Measurements from ENCODE around the gene ATAD5. TPM values are rescaled to one million over a fixed set of nuclear protein-coding genes. Genes with fewer than 3 reads are reported as not detected.

The ATAD5 gene
- total and polyA plus RNA-seq, 2 of the 13 experiments (the other 11 are each of a cell fraction or from before 2014, with no cell fraction given) = 1.8 to 10.7 TPM

DNA sequence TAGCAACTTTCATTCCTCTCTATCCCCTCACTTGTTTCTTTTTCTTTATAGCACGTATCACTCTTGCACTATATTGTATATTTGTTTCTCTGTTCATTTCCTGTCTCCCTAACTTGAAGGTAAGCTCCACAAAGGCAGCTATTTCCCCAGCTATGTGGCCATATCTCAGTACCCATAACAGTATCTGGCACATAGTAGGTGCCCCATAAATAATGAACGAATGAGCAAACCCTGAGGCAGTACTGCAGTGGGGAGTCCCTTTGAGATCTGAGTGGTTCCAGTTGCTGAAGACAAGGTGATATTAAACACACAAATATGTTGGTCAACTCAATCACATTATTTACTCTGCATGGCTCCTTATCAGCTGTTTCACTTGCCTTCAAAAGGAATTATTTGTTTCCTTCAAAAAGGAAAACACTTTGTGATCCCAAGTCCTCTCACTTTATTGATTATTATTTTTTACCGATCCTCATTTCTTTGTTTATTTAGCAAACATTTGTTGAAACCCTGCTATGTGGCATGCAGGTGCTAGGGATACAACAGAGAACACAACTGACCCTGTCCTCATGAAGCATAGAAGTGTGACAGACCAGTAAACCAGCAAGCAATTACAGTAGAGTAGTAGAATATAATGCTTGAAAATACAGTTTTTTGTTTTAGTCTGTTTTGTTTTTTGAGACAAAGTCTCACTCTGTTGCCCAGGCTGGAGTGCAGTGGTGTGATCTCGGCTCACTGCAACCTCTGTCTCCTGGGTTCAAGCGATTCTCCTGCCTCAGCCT is 84.3 kb downstream of the ATAD5 start (continued):
- TF ChIP-seq ZMYM2 (CRISPR knock-in tag; IDR thresholded peaks at IDR 0.05) = no peak
- TF ChIP-seq ZNF430 (CRISPR knock-in tag; IDR thresholded peaks at IDR 0.05) = no peak
- TF ChIP-seq HNRNPLL (IDR thresholded peaks at IDR 0.05; ENCODE audit: low read depth, low read length, poor library complexity, severe bottlenecking) = no peak
- TF ChIP-seq ZNF570 (CRISPR knock-in tag; IDR thresholded peaks at IDR 0.05; ENCODE audit: borderline replicate concordance) = no peak
- TF ChIP-seq TBP (CRISPR knock-in tag; IDR thresholded peaks at IDR 0.05) = no peak
- TF ChIP-seq PCBP1 (IDR thresholded peaks at IDR 0.05; ENCODE audit: borderline replicate concordance, low read depth, low read length) = no peak
- no peak for TF ChIP-seq UBTF (CRISPR knock-in tag; IDR thresholded peaks at IDR 0.05)
- TF ChIP-seq BCL6 (CRISPR knock-in tag; IDR thresholded peaks at IDR 0.05) = peak; percentile 80
- TF ChIP-seq RBM39 (IDR thresholded peaks at IDR 0.05; ENCODE audit: low read depth, low read length, poor library complexity, severe bottlenecking) = no peak
- peak; percentile 62 for TF ChIP-seq HDAC2 (CRISPR knock-in tag; IDR thresholded peaks at IDR 0.05)
- peak; percentile 68 for TF ChIP-seq NR2F6 (IDR thresholded peaks at IDR 0.05)
- peak; percentile 13; the same call in 1 of the 2 replicates for TF ChIP-seq NR2F6 (CRISPR knock-in tag; IDR thresholded peaks at IDR 0.05)
- no peak for TF ChIP-seq GTF2F1 (IDR thresholded peaks at IDR 0.05; ENCODE audit: low read length)
- no peak for TF ChIP-seq HOXA3 (CRISPR knock-in tag; IDR thresholded peaks at IDR 0.05)
- TF ChIP-seq ZNF3 (CRISPR knock-in tag; IDR thresholded peaks at IDR 0.05) = no peak
- no peak for TF ChIP-seq HOXA9 (CRISPR knock-in tag; IDR thresholded peaks at IDR 0.05; ENCODE audit: borderline replicate concordance)
- TF ChIP-seq GABPA (IDR thresholded peaks at IDR 0.05; ENCODE audit: low read depth, low read length) = no peak
- TF ChIP-seq GABPA (CRISPR knock-in tag; IDR thresholded peaks at IDR 0.05; ENCODE audit: low read depth) = peak; percentile 56
- no peak for TF ChIP-seq ZNF512B (CRISPR knock-in tag; IDR thresholded peaks at IDR 0.05; ENCODE audit: borderline replicate concordance)
- peak; percentile 32; the same call in 1 of the 2 replicates for TF ChIP-seq SALL1 (CRISPR knock-in tag; IDR thresholded peaks at IDR 0.05)
- TF ChIP-seq, protein P1, sequence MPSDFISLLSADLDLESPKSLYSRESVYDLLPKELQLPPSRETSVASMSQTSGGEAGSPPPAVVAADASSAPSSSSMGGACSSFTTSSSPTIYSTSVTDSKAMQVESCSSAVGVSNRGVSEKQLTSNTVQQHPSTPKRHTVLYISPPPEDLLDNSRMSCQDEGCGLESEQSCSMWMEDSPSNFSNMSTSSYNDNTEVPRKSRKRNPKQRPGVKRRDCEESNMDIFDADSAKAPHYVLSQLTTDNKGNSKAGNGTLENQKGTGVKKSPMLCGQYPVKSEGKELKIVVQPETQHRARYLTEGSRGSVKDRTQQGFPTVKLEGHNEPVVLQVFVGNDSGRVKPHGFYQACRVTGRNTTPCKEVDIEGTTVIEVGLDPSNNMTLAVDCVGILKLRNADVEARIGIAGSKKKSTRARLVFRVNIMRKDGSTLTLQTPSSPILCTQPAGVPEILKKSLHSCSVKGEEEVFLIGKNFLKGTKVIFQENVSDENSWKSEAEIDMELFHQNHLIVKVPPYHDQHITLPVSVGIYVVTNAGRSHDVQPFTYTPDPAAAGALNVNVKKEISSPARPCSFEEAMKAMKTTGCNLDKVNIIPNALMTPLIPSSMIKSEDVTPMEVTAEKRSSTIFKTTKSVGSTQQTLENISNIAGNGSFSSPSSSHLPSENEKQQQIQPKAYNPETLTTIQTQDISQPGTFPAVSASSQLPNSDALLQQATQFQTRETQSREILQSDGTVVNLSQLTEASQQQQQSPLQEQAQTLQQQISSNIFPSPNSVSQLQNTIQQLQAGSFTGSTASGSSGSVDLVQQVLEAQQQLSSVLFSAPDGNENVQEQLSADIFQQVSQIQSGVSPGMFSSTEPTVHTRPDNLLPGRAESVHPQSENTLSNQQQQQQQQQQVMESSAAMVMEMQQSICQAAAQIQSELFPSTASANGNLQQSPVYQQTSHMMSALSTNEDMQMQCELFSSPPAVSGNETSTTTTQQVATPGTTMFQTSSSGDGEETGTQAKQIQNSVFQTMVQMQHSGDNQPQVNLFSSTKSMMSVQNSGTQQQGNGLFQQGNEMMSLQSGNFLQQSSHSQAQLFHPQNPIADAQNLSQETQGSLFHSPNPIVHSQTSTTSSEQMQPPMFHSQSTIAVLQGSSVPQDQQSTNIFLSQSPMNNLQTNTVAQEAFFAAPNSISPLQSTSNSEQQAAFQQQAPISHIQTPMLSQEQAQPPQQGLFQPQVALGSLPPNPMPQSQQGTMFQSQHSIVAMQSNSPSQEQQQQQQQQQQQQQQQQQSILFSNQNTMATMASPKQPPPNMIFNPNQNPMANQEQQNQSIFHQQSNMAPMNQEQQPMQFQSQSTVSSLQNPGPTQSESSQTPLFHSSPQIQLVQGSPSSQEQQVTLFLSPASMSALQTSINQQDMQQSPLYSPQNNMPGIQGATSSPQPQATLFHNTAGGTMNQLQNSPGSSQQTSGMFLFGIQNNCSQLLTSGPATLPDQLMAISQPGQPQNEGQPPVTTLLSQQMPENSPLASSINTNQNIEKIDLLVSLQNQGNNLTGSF (CRISPR knock-in tag; IDR thresholded peaks at IDR 0.05) = no peak
- TF ChIP-seq FOXA3 (CRISPR knock-in tag; IDR thresholded peaks at IDR 0.05) = peak; percentile 96

All from HepG2 (cell line).